Endodermal cell (in vitro differentiated cells): Measurements from ENCODE around the gene SCNM1. TPM values are rescaled to one million over a fixed set of nuclear protein-coding genes. Genes with fewer than 3 reads are reported as not detected.

Experiments
- DNase-seq: peaks from one replicate; pipeline ENCODE4 v3.0.0-alpha.2; 2017
- H3K27ac ChIP-seq: 2 replicates; pipeline ENCODE4 v1.5.1; 2013; ENCODE audit warnings: mild to moderate bottlenecking, low read depth, low read length, moderate library complexity
- H3K27me3 ChIP-seq: 2 replicates; pipeline ENCODE4 v1.6.1; 2013; ENCODE audit warnings: mild to moderate bottlenecking, low read length, moderate library complexity; ENCODE audit not compliant: insufficient read depth, control insufficient read depth, poor library complexity, severe bottlenecking
- H3K36me3 ChIP-seq: 2 replicates; pipeline ENCODE4 v1.7.0; 2013; ENCODE audit warnings: mild to moderate bottlenecking, low read length, moderate library complexity; ENCODE audit not compliant: control insufficient read depth, insufficient read depth
- H3K4me1 ChIP-seq: one replicate; pipeline ENCODE4 v1.7.0; 2013; ENCODE audit warnings: low read length; ENCODE audit not compliant: control insufficient read depth, insufficient read depth
- H3K4me3 ChIP-seq: 2 replicates; pipeline ENCODE4 v1.5.1; 2013; ENCODE audit warnings: mild to moderate bottlenecking, low read length, moderate library complexity
- H3K9ac ChIP-seq: 2 replicates; pipeline ENCODE4 v1.6.1; 2013; ENCODE audit warnings: mild to moderate bottlenecking, low read length, moderate library complexity; ENCODE audit not compliant: poor library complexity, severe bottlenecking; ENCODE audit errors: extremely low read depth
- H3K9me3 ChIP-seq: 2 replicates; pipeline ENCODE4 v1.6.1; 2013; ENCODE audit warnings: mild to moderate bottlenecking, low read length, moderate library complexity; ENCODE audit not compliant: control insufficient read depth
- H3K27ac Mint-ChIP-seq: 2 replicates; pipeline ENCODE4 v1.8.0; 2020; ENCODE audit warnings: mixed read lengths
- H3K27me3 Mint-ChIP-seq: 2 replicates; pipeline ENCODE4 v1.8.0; 2021; ENCODE audit warnings: mild to moderate bottlenecking, mixed read lengths; ENCODE audit not compliant: insufficient read depth
- H3K36me3 Mint-ChIP-seq: 2 replicates; pipeline ENCODE4 v1.8.0; 2020; ENCODE audit warnings: low read depth, mixed read lengths
- H3K4me1 Mint-ChIP-seq: 2 replicates; pipeline ENCODE4 v1.8.0; 2020; ENCODE audit warnings: mixed read lengths
- H3K4me3 Mint-ChIP-seq: 2 replicates; pipeline ENCODE4 v1.8.0; 2020; ENCODE audit warnings: mild to moderate bottlenecking, moderate library complexity, mixed read lengths
- H3K9me3 Mint-ChIP-seq: 2 replicates; pipeline ENCODE4 v1.8.0; 2020; ENCODE audit warnings: mild to moderate bottlenecking, mixed read lengths
- CTCF ChIP-seq: fragments of 200-600 bp; sonication (generic); conservative IDR thresholded peaks from 2 replicates; pipeline ENCODE4 v1.5.0; 2021; ENCODE audit warnings: antibody characterized with exemption, mild to moderate bottlenecking
- WGBS, 2 experiments: methylation state at CpG; one replicate each; pipeline versions ENCODE4 v1.1.5 to v1.1.7; 2013; ENCODE audit warnings: missing lambda C conversion rate in 2 of 2, mixed read lengths in 1 of 2; ENCODE audit not compliant: insufficient coverage in 1 of 2, insufficient read length in 1 of 2; 5-methylcytosine and 5-hydroxymethylcytosine counted together
- total RNA-seq, 2 donors: library from RNA; stranded (reverse); fragmentation: NEBNext Ultra II Directional in 1 of 2; extraction: Animal tissue kit (Norgen Biotek cat#: 25700) in 1 of 2; gene quantifications; 2 replicates in 1 of 2; 3 replicates in 1 of 2; pipeline ENCODE4 v1.2.1, GENCODE V29; 2021

The SCNM1 gene
- total RNA-seq, 2 donors from 2014 or later = 41.1 to 44.8 TPM

- Mint-ChIP-seq H3K27ac (peak overlapping the region; percentile 87), H3K36me3 (peaks cover 32% of the 10 kb centered on the region), H3K9me3 (no peaks in the 10 kb centered on the region), H3K27me3 (no peaks in the 10 kb centered on the region), H3K4me3 (no peak overlapping the region), H3K4me1 (peaks cover 2% of the 10 kb centered on the region)
- H3K9ac ChIP-seq = no peak overlapping the region
- H3K27ac ChIP-seq = no peak overlapping the region
- no peaks in the 10 kb centered on the region for H3K27me3 ChIP-seq
- DNase-seq = peak; percentile 57
- H3K36me3 ChIP-seq = peaks cover 45% of the 10 kb centered on the region
- no peaks in the 10 kb centered on the region for H3K4me1 ChIP-seq
- 94 to 96% methylated on average over 22 of the region's 22 CpGs for WGBS, 2 experiments
- no peaks in the 10 kb centered on the region for H3K9me3 ChIP-seq
- peak; percentile 32 for TF ChIP-seq CTCF
- no peak overlapping the region for H3K4me3 ChIP-seq
Measured at GRCh38 chr1:151158751-151159251, 7.1 kb upstream of the SCNM1 start.

- Histone ChIP-seq H3K9me3 (no peaks in the 10 kb centered on the region), H3K4me1 (no peaks in the 10 kb centered on the region), H3K27ac (no peak overlapping the region), H3K36me3 (peaks cover 45% of the 10 kb centered on the region), H3K27me3 (no peaks in the 10 kb centered on the region), H3K4me3 (no peak overlapping the region), H3K9ac (no peak overlapping the region)
- Mint-ChIP-seq H3K27ac (peak overlapping the region; percentile 87), H3K4me1 (peaks cover 5% of the 10 kb centered on the region), H3K4me3 (no peak overlapping the region), H3K9me3 (no peaks in the 10 kb centered on the region), H3K27me3 (no peaks in the 10 kb centered on the region), H3K36me3 (peaks cover 32% of the 10 kb centered on the region)
- no peak for TF ChIP-seq CTCF
- DNase-seq = no peak
Measured at GRCh38 chr1:151159373-151159772, 6.6 kb upstream of the SCNM1 start.

GRCh38 chr1:151164732-151165280 lies 1.1 kb upstream of the SCNM1 start:
- H3K36me3 ChIP-seq = peaks cover 38% of the 10 kb centered on the region
- peak overlapping the region; percentile 70 for H3K9ac ChIP-seq
- no peaks in the 10 kb centered on the region for H3K27me3 ChIP-seq
- no peaks in the 10 kb centered on the region for H3K9me3 ChIP-seq
- 39 to 44% methylated on average over 8 to 11 of the region's 11 CpGs for WGBS, 2 experiments
- Mint-ChIP-seq H3K4me1 (peaks cover 14% of the 10 kb centered on the region), H3K27me3 (no peaks in the 10 kb centered on the region), H3K4me3 (peak overlapping the region; percentile 91), H3K27ac (peak overlapping the region; percentile 94), H3K9me3 (no peaks in the 10 kb centered on the region), H3K36me3 (peaks cover 40% of the 10 kb centered on the region)
- H3K4me1 ChIP-seq = peaks cover 5% of the 10 kb centered on the region
- peak; percentile 84 for DNase-seq
- H3K27ac ChIP-seq = peak overlapping the region; percentile 42
- no peak for TF ChIP-seq CTCF
- peak overlapping the region; percentile 95 for H3K4me3 ChIP-seq
